ENCODE measurements around the gene CCDC28B. TPM values are rescaled to one million over a fixed set of nuclear protein-coding genes. Genes with fewer than 3 reads are reported as not detected.

Gene CCDC28B
- total and polyA plus RNA-seq, 2 of the 13 experiments (the other 11 are each of a cell fraction or from before 2014, with no cell fraction given), result 2.6 to 3.5 TPM

DNA sequence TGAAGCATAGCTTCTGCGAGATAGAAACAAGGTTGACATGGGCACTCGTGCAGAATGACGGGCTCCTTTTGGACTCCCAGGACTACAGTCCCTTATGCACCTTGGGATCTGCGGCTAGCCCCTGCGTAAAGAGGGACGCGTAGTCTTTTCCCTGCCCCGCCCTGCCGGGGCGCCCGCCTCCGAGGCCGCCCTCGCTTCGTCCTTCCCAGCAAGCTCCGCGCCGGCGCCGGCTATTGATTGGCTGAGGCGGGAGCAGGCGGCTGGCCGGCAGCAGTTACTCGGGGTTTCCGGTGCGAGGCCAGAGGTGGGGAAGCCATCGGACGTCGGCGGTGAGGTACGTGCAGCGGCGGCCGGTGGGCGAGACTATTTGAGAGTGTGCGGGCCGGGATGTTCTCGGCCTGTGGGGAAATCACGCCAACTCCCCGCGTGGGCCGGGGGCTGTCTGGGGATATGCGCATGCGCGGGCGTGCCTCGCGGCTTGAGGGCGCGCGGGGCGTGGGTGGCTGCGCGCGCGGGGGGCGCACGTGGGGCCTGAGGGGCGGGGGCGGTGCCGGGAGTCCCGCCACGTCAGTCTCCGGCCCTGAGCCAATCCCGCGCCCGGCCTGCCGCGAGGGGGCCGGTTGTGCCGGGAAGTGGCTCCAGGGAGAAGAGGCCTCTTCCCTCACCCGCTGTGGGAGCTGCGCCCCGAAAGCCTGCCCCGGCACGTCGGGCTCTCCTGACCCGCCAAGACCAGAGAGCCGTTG lies 20.8 kb upstream of the CCDC28B start, which contains the start of gene TXLNA (continued):
- TF ChIP-seq, protein P1, sequence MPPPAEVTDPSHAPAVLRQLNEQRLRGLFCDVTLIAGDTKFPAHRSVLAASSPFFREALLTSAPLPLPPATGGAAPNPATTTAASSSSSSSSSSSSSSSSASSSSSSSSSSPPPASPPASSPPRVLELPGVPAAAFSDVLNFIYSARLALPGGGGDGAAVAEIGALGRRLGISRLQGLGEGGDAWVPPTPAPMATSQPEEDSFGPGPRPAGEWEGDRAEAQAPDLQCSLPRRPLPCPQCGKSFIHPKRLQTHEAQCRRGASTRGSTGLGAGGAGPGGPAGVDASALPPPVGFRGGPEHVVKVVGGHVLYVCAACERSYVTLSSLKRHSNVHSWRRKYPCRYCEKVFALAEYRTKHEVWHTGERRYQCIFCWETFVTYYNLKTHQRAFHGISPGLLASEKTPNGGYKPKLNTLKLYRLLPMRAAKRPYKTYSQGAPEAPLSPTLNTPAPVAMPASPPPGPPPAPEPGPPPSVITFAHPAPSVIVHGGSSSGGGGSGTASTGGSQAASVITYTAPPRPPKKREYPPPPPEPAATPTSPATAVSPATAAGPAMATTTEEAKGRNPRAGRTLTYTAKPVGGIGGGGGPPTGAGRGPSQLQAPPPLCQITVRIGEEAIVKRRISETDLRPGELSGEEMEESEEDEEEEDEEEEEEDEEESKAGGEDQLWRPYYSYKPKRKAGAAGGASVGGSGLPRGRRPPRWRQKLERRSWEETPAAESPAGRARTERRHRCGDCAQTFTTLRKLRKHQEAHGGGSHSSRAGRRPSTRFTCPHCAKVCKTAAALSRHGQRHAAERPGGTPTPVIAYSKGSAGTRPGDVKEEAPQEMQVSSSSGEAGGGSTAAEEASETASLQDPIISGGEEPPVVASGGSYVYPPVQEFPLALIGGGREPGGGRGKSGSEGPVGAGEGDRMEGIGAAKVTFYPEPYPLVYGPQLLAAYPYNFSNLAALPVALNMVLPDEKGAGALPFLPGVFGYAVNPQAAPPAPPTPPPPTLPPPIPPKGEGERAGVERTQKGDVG (CRISPR knock-in tag; IDR thresholded peaks at IDR 0.05; ENCODE audit: borderline replicate concordance), result peak; percentile 69; the same call in 1 of the 2 replicates
- TF ChIP-seq NFIC (IDR thresholded peaks at IDR 0.05; ENCODE audit: low read length) (0 out of 2 replicates have a peak, but pooled peaks have one; percentile 54), ZFP90 (CRISPR knock-in tag; IDR thresholded peaks at IDR 0.05; ENCODE audit: borderline replicate concordance) (peak; percentile 58; the same call in 1 of the 2 replicates), ERF (CRISPR knock-in tag; IDR thresholded peaks at IDR 0.05) (peak; percentile 89), SRSF4 (IDR thresholded peaks at IDR 0.05; ENCODE audit: low read depth, low read length, poor library complexity, severe bottlenecking) (no peak), RCOR2 (CRISPR knock-in tag; IDR thresholded peaks at IDR 0.05) (no peak), JARID2 (CRISPR knock-in tag; IDR thresholded peaks at IDR 0.05; ENCODE audit: insufficient replicate concordance) (peak; percentile 37), ZNF816 (CRISPR knock-in tag; IDR thresholded peaks at IDR 0.05; ENCODE audit: borderline replicate concordance) (peak; percentile 92; the same call in 1 of the 2 replicates), NCOR1 (IDR thresholded peaks at IDR 0.05; ENCODE audit: borderline replicate concordance, low read length) (no peak; the same call in 1 of the 2 replicates), SOX5 (CRISPR knock-in tag; IDR thresholded peaks at IDR 0.05; ENCODE audit: borderline replicate concordance) (peak; percentile 13; the same call in 1 of the 2 replicates), ZNF160 (CRISPR knock-in tag; IDR thresholded peaks at IDR 0.05) (no peak), SMC3 (IDR thresholded peaks at IDR 0.05; ENCODE audit: low read length) (no peak)
- TF ChIP-seq, protein P2, sequence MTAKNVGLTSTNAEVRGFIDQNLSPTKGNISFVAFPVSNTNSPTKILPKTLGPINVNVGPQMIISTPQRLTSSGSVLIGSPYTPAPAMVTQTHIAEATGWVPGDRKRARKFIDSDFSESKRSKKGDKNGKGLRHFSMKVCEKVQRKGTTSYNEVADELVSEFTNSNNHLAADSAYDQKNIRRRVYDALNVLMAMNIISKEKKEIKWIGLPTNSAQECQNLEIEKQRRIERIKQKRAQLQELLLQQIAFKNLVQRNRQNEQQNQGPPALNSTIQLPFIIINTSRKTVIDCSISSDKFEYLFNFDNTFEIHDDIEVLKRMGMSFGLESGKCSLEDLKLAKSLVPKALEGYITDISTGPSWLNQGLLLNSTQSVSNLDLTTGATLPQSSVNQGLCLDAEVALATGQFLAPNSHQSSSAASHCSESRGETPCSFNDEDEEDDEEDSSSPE (CRISPR knock-in tag; IDR thresholded peaks at IDR 0.05), result peak; percentile 93
- TF ChIP-seq, protein P3, sequence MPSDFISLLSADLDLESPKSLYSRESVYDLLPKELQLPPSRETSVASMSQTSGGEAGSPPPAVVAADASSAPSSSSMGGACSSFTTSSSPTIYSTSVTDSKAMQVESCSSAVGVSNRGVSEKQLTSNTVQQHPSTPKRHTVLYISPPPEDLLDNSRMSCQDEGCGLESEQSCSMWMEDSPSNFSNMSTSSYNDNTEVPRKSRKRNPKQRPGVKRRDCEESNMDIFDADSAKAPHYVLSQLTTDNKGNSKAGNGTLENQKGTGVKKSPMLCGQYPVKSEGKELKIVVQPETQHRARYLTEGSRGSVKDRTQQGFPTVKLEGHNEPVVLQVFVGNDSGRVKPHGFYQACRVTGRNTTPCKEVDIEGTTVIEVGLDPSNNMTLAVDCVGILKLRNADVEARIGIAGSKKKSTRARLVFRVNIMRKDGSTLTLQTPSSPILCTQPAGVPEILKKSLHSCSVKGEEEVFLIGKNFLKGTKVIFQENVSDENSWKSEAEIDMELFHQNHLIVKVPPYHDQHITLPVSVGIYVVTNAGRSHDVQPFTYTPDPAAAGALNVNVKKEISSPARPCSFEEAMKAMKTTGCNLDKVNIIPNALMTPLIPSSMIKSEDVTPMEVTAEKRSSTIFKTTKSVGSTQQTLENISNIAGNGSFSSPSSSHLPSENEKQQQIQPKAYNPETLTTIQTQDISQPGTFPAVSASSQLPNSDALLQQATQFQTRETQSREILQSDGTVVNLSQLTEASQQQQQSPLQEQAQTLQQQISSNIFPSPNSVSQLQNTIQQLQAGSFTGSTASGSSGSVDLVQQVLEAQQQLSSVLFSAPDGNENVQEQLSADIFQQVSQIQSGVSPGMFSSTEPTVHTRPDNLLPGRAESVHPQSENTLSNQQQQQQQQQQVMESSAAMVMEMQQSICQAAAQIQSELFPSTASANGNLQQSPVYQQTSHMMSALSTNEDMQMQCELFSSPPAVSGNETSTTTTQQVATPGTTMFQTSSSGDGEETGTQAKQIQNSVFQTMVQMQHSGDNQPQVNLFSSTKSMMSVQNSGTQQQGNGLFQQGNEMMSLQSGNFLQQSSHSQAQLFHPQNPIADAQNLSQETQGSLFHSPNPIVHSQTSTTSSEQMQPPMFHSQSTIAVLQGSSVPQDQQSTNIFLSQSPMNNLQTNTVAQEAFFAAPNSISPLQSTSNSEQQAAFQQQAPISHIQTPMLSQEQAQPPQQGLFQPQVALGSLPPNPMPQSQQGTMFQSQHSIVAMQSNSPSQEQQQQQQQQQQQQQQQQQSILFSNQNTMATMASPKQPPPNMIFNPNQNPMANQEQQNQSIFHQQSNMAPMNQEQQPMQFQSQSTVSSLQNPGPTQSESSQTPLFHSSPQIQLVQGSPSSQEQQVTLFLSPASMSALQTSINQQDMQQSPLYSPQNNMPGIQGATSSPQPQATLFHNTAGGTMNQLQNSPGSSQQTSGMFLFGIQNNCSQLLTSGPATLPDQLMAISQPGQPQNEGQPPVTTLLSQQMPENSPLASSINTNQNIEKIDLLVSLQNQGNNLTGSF (CRISPR knock-in tag; IDR thresholded peaks at IDR 0.05), result 0 out of 2 replicates have a peak, but pooled peaks have one; percentile 61
- TF ChIP-seq, protein P4, sequence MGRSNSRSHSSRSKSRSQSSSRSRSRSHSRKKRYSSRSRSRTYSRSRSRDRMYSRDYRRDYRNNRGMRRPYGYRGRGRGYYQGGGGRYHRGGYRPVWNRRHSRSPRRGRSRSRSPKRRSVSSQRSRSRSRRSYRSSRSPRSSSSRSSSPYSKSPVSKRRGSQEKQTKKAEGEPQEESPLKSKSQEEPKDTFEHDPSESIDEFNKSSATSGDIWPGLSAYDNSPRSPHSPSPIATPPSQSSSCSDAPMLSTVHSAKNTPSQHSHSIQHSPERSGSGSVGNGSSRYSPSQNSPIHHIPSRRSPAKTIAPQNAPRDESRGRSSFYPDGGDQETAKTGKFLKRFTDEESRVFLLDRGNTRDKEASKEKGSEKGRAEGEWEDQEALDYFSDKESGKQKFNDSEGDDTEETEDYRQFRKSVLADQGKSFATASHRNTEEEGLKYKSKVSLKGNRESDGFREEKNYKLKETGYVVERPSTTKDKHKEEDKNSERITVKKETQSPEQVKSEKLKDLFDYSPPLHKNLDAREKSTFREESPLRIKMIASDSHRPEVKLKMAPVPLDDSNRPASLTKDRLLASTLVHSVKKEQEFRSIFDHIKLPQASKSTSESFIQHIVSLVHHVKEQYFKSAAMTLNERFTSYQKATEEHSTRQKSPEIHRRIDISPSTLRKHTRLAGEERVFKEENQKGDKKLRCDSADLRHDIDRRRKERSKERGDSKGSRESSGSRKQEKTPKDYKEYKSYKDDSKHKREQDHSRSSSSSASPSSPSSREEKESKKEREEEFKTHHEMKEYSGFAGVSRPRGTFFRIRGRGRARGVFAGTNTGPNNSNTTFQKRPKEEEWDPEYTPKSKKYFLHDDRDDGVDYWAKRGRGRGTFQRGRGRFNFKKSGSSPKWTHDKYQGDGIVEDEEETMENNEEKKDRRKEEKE (IDR thresholded peaks at IDR 0.05), result no peak
